ENCODE results near the gene MBNL2.

MBNL2 gene

GRCh38 chr13:97433727-97434396 is 211.7 kb downstream of the MBNL2 start, which contains the start of gene RAP2A:
Gene RAP2A (plus strand): TSS chr13:97434169. CDS start chr13:97434471, 302 bp downstream.
- peak within 1 kb of the TSS; percentile 99 for H3K27ac ChIP-seq (ENCODE audit: low read depth, low read length, severe bottlenecking)
- peaks cover under 1% of the 10 kb centered on the region for H3K4me1 ChIP-seq (ENCODE audit: control insufficient read depth, insufficient read depth, low read length, poor library complexity, severe bottlenecking)
- WGBS, 2 experiments (ENCODE audit: insufficient coverage in 2 of 2), result 0 to 1% methylated on average over 27 to 61 of the region's 94 CpGs
- H3K9me3 ChIP-seq (ENCODE audit: control insufficient read depth, low read length), result no peaks in the 10 kb centered on the region
- H3K36me3 ChIP-seq (ENCODE audit: control insufficient read depth, insufficient read depth, low read length), result peaks cover 18% of the 10 kb centered on the region
- H3K4me3 ChIP-seq (ENCODE audit: extremely low read depth, insufficient read depth, low read length, poor library complexity, severe bottlenecking), result peak within 1 kb of the TSS; percentile 85

DNA sequence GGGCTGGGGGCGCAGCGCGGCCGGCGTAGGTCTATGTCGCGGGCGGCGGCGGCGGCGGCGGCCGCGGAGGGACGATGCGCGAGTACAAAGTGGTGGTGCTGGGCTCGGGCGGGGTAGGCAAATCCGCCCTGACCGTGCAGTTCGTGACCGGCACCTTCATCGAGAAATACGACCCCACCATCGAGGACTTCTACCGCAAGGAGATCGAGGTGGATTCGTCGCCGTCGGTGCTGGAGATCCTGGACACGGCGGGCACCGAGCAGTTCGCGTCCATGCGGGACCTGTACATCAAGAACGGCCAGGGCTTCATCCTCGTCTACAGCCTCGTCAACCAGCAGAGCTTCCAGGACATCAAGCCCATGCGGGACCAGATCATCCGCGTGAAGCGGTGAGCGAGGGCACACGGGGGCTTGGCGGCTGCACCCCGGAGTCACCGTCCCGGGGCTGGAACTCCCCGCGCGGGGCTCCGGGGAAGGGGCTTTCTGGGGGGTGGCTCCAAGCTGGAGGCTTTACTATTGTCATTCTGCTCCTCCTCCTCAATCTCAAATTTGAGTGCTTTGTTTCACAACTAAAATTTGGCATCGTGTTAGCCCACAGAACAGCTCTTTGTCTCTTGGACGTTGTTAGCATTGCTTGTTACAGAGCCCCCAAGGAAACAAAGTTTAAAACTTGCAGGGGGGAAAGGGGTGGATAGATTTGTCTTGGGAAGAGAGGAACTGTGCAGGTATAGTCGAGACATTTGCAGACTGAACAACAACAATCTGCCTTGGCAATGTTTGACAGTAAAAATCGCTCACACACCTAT is 212.5 kb downstream of the MBNL2 start:
- WGBS, 2 experiments (ENCODE audit: insufficient coverage in 2 of 2), result 0 to 1% methylated on average over 45 to 48 of the region's 60 CpGs
- H3K36me3 ChIP-seq (ENCODE audit: control insufficient read depth, insufficient read depth, low read length), result peaks cover 25% of the 10 kb centered on the region
- H3K4me1 ChIP-seq (ENCODE audit: control insufficient read depth, insufficient read depth, low read length, poor library complexity, severe bottlenecking), result peaks cover 3% of the 10 kb centered on the region
- H3K9me3 ChIP-seq (ENCODE audit: control insufficient read depth, low read length), result no peaks in the 10 kb centered on the region
- peak overlapping the region; percentile 85 for H3K4me3 ChIP-seq (ENCODE audit: extremely low read depth, insufficient read depth, low read length, poor library complexity, severe bottlenecking)
- peak overlapping the region; percentile 77 for H3K27ac ChIP-seq (ENCODE audit: low read depth, low read length, severe bottlenecking)

DNA sequence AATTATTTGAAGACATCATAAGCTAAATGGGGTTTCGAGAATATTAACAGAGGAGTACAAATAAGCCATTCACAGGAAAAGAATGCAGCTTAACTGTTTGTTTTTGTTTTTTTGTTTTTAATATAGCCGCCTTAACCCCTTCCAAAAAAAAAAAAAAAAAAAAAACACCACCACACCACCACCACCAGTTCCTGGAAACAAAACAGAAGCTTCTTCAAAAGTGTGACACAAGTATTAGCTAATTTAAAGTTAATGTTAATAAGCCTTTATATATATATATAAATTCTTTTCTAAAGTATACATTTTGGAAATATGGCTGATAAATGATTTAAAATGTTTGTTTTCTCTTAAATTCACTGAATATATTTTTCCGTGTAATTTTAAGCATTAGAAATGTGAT is 213.2 kb downstream of the MBNL2 start:
- Histone ChIP-seq H3K36me3 (ENCODE audit: control insufficient read depth, insufficient read depth, low read length) (peaks cover 32% of the 10 kb centered on the region), H3K4me1 (ENCODE audit: control insufficient read depth, insufficient read depth, low read length, poor library complexity, severe bottlenecking) (peaks cover 3% of the 10 kb centered on the region), H3K9me3 (ENCODE audit: control insufficient read depth, low read length) (no peaks in the 10 kb centered on the region), H3K4me3 (ENCODE audit: extremely low read depth, insufficient read depth, low read length, poor library complexity, severe bottlenecking) (peak overlapping the region; percentile 85), H3K27ac (ENCODE audit: low read depth, low read length, severe bottlenecking) (no peak overlapping the region)
- WGBS, 2 experiments (ENCODE audit: insufficient coverage in 2 of 2), result no CpG with 5 or more reads among the region's 3 CpGs

GRCh38 chr13:97435794-97436193 is 213.7 kb downstream of the MBNL2 start:
- Histone ChIP-seq H3K9me3 (ENCODE audit: control insufficient read depth, low read length) (no peaks in the 10 kb centered on the region), H3K27ac (ENCODE audit: low read depth, low read length, severe bottlenecking) (no peak overlapping the region), H3K4me1 (ENCODE audit: control insufficient read depth, insufficient read depth, low read length, poor library complexity, severe bottlenecking) (peaks cover 3% of the 10 kb centered on the region), H3K36me3 (ENCODE audit: control insufficient read depth, insufficient read depth, low read length) (peaks cover 32% of the 10 kb centered on the region), H3K4me3 (ENCODE audit: extremely low read depth, insufficient read depth, low read length, poor library complexity, severe bottlenecking) (peak overlapping the region; percentile 85)
- WGBS, 2 experiments (ENCODE audit: insufficient coverage in 2 of 2), result 61 to 80% methylated on average over 1 to 2 of the region's 5 CpGs

DNA sequence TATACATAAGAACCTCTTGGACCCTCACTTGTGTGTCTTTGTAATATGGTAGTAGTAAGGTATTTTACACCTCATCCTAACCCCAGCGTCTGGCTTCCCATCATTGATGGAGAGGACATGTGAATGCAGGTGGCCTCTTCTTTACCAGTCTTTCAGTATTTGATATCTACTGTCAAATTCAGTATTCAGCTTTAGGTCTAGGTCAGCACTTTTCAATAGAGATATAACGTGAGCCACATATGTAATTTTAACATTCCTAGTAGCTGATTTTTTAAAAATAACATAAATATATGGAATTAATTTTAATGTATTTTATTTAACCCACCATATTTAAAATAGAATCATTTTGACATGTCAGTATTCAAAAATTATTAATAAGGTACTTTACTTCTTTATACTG is 214.7 kb downstream of the MBNL2 start:
- Histone ChIP-seq H3K4me3 (ENCODE audit: extremely low read depth, insufficient read depth, low read length, poor library complexity, severe bottlenecking) (peak overlapping the region; percentile 85), H3K9me3 (ENCODE audit: control insufficient read depth, low read length) (no peaks in the 10 kb centered on the region), H3K36me3 (ENCODE audit: control insufficient read depth, insufficient read depth, low read length) (peaks cover 32% of the 10 kb centered on the region), H3K4me1 (ENCODE audit: control insufficient read depth, insufficient read depth, low read length, poor library complexity, severe bottlenecking) (peaks cover 3% of the 10 kb centered on the region), H3K27ac (ENCODE audit: low read depth, low read length, severe bottlenecking) (no peak overlapping the region)
- WGBS, 2 experiments (ENCODE audit: insufficient coverage in 2 of 2), result no CpG with 5 or more reads among the region's 2 CpGs

- Histone ChIP-seq H3K4me1 (ENCODE audit: control insufficient read depth, insufficient read depth, low read length, poor library complexity, severe bottlenecking) (peaks cover 3% of the 10 kb centered on the region), H3K4me3 (ENCODE audit: extremely low read depth, insufficient read depth, low read length, poor library complexity, severe bottlenecking) (no peak overlapping the region), H3K9me3 (ENCODE audit: control insufficient read depth, low read length) (no peaks in the 10 kb centered on the region), H3K36me3 (ENCODE audit: control insufficient read depth, insufficient read depth, low read length) (peaks cover 32% of the 10 kb centered on the region), H3K27ac (ENCODE audit: low read depth, low read length, severe bottlenecking) (no peak overlapping the region)
- WGBS, 2 experiments (ENCODE audit: insufficient coverage in 2 of 2), result 40% methylated on average over 1 of the region's 2 CpGs; no CpG with 5 or more reads in 1 of the 2 experiments
These were observed 215.6 kb downstream of the MBNL2 start for GRCh38 chr13:97437729-97438128.

DNA sequence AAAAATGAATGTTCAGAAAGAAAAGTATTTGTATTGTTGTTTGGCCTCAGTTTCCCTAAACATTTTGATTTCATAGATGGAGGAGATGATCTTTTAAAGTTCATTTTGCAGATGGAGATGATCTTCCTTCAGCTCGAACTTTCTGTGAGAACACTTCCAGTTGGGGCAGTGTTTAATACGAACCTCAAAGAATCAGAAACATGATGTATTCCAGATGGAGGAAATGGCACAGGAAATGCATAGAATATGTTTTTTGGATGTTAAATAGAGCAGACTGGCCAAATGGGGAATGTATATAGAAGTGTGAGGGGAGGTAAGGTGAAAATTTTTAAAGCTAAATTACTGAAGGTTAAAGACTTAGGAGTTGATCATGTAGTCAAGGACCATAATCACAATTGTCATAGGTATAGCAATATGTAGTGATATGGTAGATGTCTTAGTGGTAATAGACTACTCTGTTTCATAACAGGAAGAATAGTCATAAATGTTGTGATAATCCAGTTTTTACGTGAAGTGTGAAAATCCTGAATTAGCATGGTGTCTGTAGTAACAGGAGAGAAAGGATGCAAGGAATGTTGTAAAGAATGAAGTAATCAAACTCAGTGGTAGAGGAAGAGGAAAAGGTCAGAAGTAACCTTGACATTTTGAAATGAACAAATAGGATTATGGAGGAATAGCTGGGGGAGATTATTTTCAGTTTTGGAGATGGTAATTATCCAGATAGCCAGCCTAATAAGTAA is 216.9 kb downstream of the MBNL2 start:
- no peak overlapping the region for H3K27ac ChIP-seq (ENCODE audit: low read depth, low read length, severe bottlenecking)
- peaks cover 3% of the 10 kb centered on the region for H3K4me1 ChIP-seq (ENCODE audit: control insufficient read depth, insufficient read depth, low read length, poor library complexity, severe bottlenecking)
- H3K4me3 ChIP-seq (ENCODE audit: extremely low read depth, insufficient read depth, low read length, poor library complexity, severe bottlenecking), result no peak overlapping the region
- peaks cover 40% of the 10 kb centered on the region for H3K36me3 ChIP-seq (ENCODE audit: control insufficient read depth, insufficient read depth, low read length)
- 91 to 100% methylated on average over 3 of the region's 3 CpGs for WGBS, 2 experiments (ENCODE audit: insufficient coverage in 2 of 2)
- H3K9me3 ChIP-seq (ENCODE audit: control insufficient read depth, low read length), result no peaks in the 10 kb centered on the region

DNA sequence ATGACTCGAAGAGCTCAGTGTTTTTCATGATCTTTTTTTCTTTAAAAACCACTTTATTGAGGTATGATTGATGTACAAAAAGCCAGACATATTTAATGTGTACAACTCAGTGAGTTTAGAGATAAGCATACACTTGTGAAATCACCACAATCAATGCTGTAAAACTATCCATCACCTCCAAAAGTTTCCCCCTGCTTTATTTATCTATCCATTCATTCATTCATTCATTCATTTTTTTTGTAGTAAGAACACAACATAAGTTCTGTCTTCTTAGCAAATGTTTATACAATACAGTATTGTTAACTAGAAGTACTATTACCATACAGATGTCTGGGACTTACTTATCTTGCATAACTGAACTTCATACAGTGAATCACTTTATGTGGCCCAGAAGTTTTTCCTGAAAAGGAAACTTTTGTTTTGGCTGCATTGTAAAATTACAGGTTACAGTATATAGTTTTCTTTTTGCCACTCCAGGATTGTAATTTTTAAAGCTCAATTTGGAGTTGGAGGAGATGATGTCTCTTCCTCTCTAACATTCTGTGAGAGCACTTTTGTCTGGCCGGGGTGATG is 218.6 kb downstream of the MBNL2 start:
- no peak overlapping the region for H3K4me3 ChIP-seq (ENCODE audit: extremely low read depth, insufficient read depth, low read length, poor library complexity, severe bottlenecking)
- H3K9me3 ChIP-seq (ENCODE audit: control insufficient read depth, low read length), result no peaks in the 10 kb centered on the region
- no CpG with 5 or more reads among the region's 2 CpGs for WGBS, 2 experiments (ENCODE audit: insufficient coverage in 2 of 2)
- peaks cover 3% of the 10 kb centered on the region for H3K4me1 ChIP-seq (ENCODE audit: control insufficient read depth, insufficient read depth, low read length, poor library complexity, severe bottlenecking)
- no peak overlapping the region for H3K27ac ChIP-seq (ENCODE audit: low read depth, low read length, severe bottlenecking)
- peaks cover 43% of the 10 kb centered on the region for H3K36me3 ChIP-seq (ENCODE audit: control insufficient read depth, insufficient read depth, low read length)

DNA sequence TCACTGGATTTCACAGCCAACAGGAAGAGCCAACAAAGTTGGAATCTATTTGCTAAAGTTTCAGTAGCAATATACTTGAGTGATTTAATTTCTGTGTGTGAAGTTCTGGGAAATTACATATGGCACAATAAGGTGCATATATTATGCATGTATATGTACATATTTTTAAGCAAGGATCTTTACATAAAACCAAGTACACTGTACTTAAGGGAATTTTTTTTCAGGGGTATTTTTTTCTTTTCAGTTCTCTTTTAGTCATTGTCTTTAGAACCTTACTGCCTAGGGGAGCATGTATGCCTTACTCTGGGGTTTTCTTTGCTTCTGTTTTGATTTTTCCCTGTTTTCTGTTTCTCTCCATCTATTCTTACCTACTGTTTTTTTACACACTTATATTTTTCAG is 219.2 kb downstream of the MBNL2 start:
- no peaks in the 10 kb centered on the region for H3K9me3 ChIP-seq (ENCODE audit: control insufficient read depth, low read length)
- H3K27ac ChIP-seq (ENCODE audit: low read depth, low read length, severe bottlenecking), result no peak overlapping the region
- peaks cover 44% of the 10 kb centered on the region for H3K36me3 ChIP-seq (ENCODE audit: control insufficient read depth, insufficient read depth, low read length)
- peaks cover 3% of the 10 kb centered on the region for H3K4me1 ChIP-seq (ENCODE audit: control insufficient read depth, insufficient read depth, low read length, poor library complexity, severe bottlenecking)
- H3K4me3 ChIP-seq (ENCODE audit: extremely low read depth, insufficient read depth, low read length, poor library complexity, severe bottlenecking), result no peak overlapping the region
